NCI-H1930 (cell line): Measurements from ENCODE around the gene ACTN1.
A peak's percentile ranks its signal among the peaks of the same experiment; 100 is the strongest.
"Not testable (repeated sequence)": the region's sequence is repeated elsewhere in the genome, so short reads cannot be mapped to it uniquely, and the experiment has no call there.

Source experiments
- DNase-seq, 2 experiments: peaks; one replicate each; lab custom pipeline; 2025; lab: John Stamatoyannopoulos, UW

The ACTN1 gene

GRCh38 chr14:68986926-68987652, 8.0 kb upstream of the ACTN1 start:
- DNase-seq: no peak

- DNase-seq: no peak
Observed at GRCh38 chr14:68986225-68986624, 7.1 kb upstream of the ACTN1 start.

- no peak for DNase-seq
Observed at GRCh38 chr14:68984686-68985085, 5.6 kb upstream of the ACTN1 start.

GRCh38 chr14:68983191-68983590, 4.1 kb upstream of the ACTN1 start:
- no peak for DNase-seq

GRCh38 chr14:68982581-68982980, 3.5 kb upstream of the ACTN1 start:
- no peak for DNase-seq

GRCh38 chr14:68981539-68981976, 2.5 kb upstream of the ACTN1 start:
- DNase-seq: no peak

- no peak for DNase-seq
Observed at GRCh38 chr14:68981139-68981538, 2.0 kb upstream of the ACTN1 start.

GRCh38 chr14:68979722-68980451, 785 bp upstream of the ACTN1 start:
- no peak for DNase-seq

- peak in 1 of 2 experiments; percentile 34 for DNase-seq
Observed at GRCh38 chr14:68978172-68978911, 760 bp downstream of the ACTN1 start.

- no peak for DNase-seq
Observed at GRCh38 chr14:68977718-68978171, 1.4 kb downstream of the ACTN1 start.

- DNase-seq: no peak
Observed at GRCh38 chr14:68977180-68977717, 1.9 kb downstream of the ACTN1 start.

- DNase-seq: no peak
Observed at GRCh38 chr14:68976160-68977067, 2.7 kb downstream of the ACTN1 start.

- DNase-seq: no peak
Observed at GRCh38 chr14:68975667-68976066, 3.4 kb downstream of the ACTN1 start.

GRCh38 chr14:68974759-68975347, 4.2 kb downstream of the ACTN1 start:
- DNase-seq: no peak

- DNase-seq: no peak
Observed at GRCh38 chr14:68973639-68974038, 5.5 kb downstream of the ACTN1 start.

- not testable (repeated sequence) for DNase-seq
Observed at GRCh38 chr14:68973219-68973565, 5.9 kb downstream of the ACTN1 start.

- no peak for DNase-seq
Observed at GRCh38 chr14:68972507-68973218, 6.4 kb downstream of the ACTN1 start.

- no peak for DNase-seq
Observed at GRCh38 chr14:68971411-68972035, 7.6 kb downstream of the ACTN1 start.

- no peak for DNase-seq
Observed at GRCh38 chr14:68970736-68971135, 8.4 kb downstream of the ACTN1 start.
